Kidney epithelial cell (primary cell): ENCODE data around the gene HECTD1. TPM values are rescaled to one million over a fixed set of nuclear protein-coding genes. Genes with fewer than 3 reads are reported as not detected.

Experiments used
- DNase-seq: peaks from one replicate; pipeline ENCODE4 v3.0.0-alpha.2; 2010; ENCODE audit warnings: low read depth
- H3K27me3 ChIP-seq: 2 replicates; pipeline ENCODE4 v1.6.0; 2011; ENCODE audit warnings: low read length; ENCODE audit not compliant: control insufficient read depth, insufficient read depth
- H3K36me3 ChIP-seq: 2 replicates; pipeline ENCODE4 v1.5.1; 2011; ENCODE audit warnings: low read length; ENCODE audit not compliant: control insufficient read depth, insufficient read depth
- H3K4me3 ChIP-seq: 2 replicates; pipeline ENCODE4 v1.5.1; 2011; ENCODE audit warnings: low read depth, mild to moderate bottlenecking, control low read depth, low read length
- total RNA-seq: library from RNA; depleted of rRNA; stranded (reverse); fragments of >200 nt; gene quantifications from 2 replicates; pipeline ENCODE4 v1.2.3, GENCODE V29; 2015
- TF ChIP-seq, protein P1 (sequence below): IDR thresholded peaks from 2 replicates; pipeline ENCODE4 v1.5.1; 2011; ENCODE audit warnings: mild to moderate bottlenecking, moderate library complexity, low read length, control low read depth, inconsistent platforms; ENCODE audit not compliant: insufficient read depth, poor library complexity, severe bottlenecking

Gene HECTD1
- total RNA-seq, 1 donor from 2014 or later = 118 TPM

DNA sequence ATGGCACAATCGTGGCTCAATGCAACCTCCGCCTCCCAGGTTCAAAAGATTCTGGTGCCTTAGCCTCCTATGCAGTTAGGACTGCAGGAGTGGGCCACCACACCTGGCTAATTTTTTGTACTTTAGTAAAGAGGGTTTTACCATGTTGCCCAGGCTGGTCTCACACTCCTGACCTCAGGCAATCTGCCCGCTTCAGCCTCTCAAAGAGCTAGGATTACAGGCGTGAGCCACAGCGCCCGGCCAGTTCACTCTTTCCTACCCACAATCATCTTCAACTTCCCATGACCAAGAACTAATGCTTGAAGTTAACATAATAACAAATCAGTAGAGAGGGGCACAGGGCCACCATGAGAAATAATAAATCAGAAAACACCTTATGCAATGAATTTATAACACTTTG is 82.4 kb downstream of the HECTD1 start:
- TF ChIP-seq, protein P1, sequence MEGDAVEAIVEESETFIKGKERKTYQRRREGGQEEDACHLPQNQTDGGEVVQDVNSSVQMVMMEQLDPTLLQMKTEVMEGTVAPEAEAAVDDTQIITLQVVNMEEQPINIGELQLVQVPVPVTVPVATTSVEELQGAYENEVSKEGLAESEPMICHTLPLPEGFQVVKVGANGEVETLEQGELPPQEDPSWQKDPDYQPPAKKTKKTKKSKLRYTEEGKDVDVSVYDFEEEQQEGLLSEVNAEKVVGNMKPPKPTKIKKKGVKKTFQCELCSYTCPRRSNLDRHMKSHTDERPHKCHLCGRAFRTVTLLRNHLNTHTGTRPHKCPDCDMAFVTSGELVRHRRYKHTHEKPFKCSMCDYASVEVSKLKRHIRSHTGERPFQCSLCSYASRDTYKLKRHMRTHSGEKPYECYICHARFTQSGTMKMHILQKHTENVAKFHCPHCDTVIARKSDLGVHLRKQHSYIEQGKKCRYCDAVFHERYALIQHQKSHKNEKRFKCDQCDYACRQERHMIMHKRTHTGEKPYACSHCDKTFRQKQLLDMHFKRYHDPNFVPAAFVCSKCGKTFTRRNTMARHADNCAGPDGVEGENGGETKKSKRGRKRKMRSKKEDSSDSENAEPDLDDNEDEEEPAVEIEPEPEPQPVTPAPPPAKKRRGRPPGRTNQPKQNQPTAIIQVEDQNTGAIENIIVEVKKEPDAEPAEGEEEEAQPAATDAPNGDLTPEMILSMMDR = no peak
- DNase-seq = no peak

DNA sequence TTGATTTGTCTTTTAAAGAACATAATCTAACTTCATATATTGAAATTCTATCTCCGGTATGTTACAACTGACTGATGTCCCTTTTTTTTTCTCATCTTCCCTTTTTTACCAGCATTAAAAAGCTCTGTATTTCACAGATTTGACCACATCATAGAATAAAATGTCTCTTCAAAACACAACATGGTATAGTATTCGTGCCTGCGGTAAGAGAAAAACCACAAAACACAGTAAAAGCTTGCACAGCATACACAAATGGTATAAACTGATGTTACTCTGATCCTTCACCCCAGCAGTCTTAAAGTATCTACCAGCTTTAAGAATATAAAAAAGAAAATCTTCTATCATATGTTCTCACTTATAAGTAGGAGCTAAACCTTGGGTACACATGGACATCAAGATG is 83.4 kb downstream of the HECTD1 start:
- H3K36me3 ChIP-seq = peaks cover 3% of the 10 kb centered on the region
- TF ChIP-seq, protein P1 = no peak
- DNase-seq = no peak

More for the DNA sequence above, 82.4 kb downstream of the HECTD1 start:
- Histone ChIP-seq H3K4me3 (no peak overlapping the region), H3K36me3 (peaks cover 3% of the 10 kb centered on the region), H3K27me3 (no peaks in the 10 kb centered on the region)

DNA sequence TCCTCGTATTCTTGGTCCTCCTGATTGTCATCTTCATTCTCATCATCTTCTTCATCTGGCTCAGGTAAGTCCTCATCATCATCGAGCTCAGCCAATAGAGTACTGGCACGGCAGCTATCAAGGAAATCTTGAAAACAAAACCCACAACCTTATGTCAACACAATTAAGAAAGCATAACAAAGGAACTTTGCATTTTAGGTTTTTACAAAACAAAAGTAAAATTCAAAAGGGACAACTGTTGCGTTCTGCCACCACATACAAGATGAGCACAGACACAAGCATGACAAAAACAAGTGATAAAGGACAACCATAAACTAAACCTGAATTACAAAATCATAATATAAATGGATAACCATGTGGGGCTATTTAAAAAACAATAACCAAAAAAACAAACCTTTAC is 84.7 kb downstream of the HECTD1 start:
- no peak for DNase-seq
- Histone ChIP-seq H3K4me3 (no peak overlapping the region), H3K27me3 (no peaks in the 10 kb centered on the region), H3K36me3 (peaks cover 3% of the 10 kb centered on the region)
- TF ChIP-seq, protein P1 = no peak

More for the DNA sequence above, 83.4 kb downstream of the HECTD1 start:
- Histone ChIP-seq H3K27me3 (no peaks in the 10 kb centered on the region), H3K4me3 (no peak overlapping the region)

DNA sequence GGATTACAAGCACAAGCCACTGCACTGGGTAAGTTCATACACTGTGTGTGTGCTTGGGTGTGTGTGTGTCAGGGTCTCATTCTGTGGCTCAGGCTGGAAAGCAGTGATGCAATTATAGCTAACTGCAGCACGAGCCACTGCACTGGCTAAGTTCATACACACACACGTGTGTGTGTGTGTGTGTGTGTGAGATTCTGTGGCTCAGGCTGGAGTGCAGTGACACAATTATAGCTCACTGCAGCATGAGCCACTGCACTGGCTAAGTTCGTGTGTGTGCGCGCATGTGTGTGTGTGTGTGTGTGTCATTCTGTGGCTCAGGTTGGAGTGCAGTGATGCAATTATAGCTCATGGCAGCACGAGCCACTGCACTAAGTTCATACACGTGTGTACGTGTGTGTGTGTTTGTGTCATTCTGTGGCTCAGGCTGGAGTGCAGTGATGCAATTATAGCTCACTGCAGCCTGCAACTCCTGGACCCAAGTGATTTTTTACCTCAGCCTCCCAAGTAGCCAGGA is 85.4 kb downstream of the HECTD1 start:
- no peaks in the 10 kb centered on the region for H3K27me3 ChIP-seq
- no peak overlapping the region for H3K4me3 ChIP-seq
- peaks cover 3% of the 10 kb centered on the region for H3K36me3 ChIP-seq
- no peak for DNase-seq
- TF ChIP-seq, protein P1 = no peak

DNA sequence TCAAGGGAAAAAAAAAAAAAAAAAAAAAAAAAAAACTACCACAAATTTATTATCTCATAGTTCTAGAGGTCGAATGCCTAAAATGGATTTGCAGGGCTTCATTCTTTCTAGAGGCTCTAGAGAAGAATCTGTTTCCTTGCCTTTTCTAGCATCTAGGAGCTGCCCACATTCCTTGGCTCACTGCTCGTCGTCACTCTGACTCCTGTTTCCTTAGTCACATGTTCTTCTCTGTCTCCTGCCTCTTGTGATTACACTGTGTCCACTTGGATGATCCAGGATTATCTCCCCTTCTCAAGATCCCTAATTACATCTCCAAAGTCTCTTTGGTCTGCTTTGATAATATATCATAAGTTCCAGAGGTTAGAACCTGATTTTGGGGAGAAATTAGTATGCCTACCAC is 88.7 kb downstream of the HECTD1 start:
- H3K4me3 ChIP-seq = no peak overlapping the region
- TF ChIP-seq, protein P1 = no peak
- H3K36me3 ChIP-seq = peaks cover 2% of the 10 kb centered on the region
- H3K27me3 ChIP-seq = no peaks in the 10 kb centered on the region
- DNase-seq = no peak

DNA sequence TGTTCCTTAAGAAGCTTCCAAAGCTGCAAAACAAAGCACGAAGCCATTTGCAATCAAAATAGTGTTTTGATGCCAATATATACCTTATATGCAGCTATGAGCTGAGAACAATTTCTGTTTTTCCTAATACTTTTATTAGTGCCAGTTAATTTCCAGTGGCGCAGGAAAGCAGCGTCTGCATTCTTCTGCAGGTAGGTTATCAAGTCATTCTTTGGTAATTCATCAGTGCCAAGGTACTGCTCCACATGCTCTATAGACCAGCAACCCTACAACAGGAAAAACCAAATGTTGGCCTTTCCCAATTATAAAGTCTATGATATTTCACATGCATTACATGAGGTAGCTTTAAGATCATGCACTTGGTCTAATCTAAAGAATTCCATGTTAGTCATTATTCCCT is 93.8 kb downstream of the HECTD1 start:
- H3K4me3 ChIP-seq = no peak overlapping the region
- no peaks in the 10 kb centered on the region for H3K36me3 ChIP-seq
- no peak for DNase-seq
- TF ChIP-seq, protein P1 = no peak
- H3K27me3 ChIP-seq = no peaks in the 10 kb centered on the region
